Panc1 (cell line): ENCODE data around the gene CPSF2. TPM values are rescaled to one million over a fixed set of nuclear protein-coding genes. Genes with fewer than 3 reads are reported as not detected.

Source experiments
- ATAC-seq: fragments of 200-7000 bp; cut with Tn5 transposase; 2 replicates; pipeline ENCODE4 v1.9.1; 2020; ENCODE audit warnings: mild to moderate bottlenecking, moderate library complexity
- BruUV-seq: library from RNA; stranded (reverse); fragments of 400-500 nt; replicated peaks from 2 replicates; lab custom pipeline; 2021; lab: Mats Ljungman, UMichigan
- CTCF ChIA-PET: fragments of 300-600 bp; sonication (Branson Sonifier 250); formaldehyde crosslinking; loops from one replicate; lab custom pipeline; 2022; ENCODE audit warnings: antibody characterized with exemption; lab: Charles Lee
- POLR2A ChIA-PET: fragments of 300-600 bp; sonication (Branson Sonifier 250); formaldehyde crosslinking; loops from one replicate; lab custom pipeline; 2022; ENCODE audit warnings: antibody characterized with exemption; lab: Charles Lee
- DNase-seq: peaks from one replicate; pipeline ENCODE4 v3.0.0-alpha.2; 2010; ENCODE audit warnings: low read depth, low spot score
- H3K27ac ChIP-seq: 2 replicates; pipeline ENCODE4 v1.5.1; 2011; ENCODE audit warnings: mild to moderate bottlenecking, low read length, inconsistent platforms
- H3K27me3 ChIP-seq: fragments of 200-500 bp; sonication (Bioruptor generic); 2 replicates; pipeline ENCODE4 v1.6.0; 2014; ENCODE audit warnings: low read length, inconsistent platforms; ENCODE audit not compliant: control insufficient read depth, insufficient read depth
- H3K36me3 ChIP-seq: fragments of 200-500 bp; sonication (Bioruptor generic); 2 replicates; pipeline ENCODE4 v1.5.1; 2014; ENCODE audit warnings: inconsistent platforms, mild to moderate bottlenecking, low read length, moderate library complexity; ENCODE audit not compliant: control insufficient read depth, insufficient read depth
- H3K4me1 ChIP-seq: 2 replicates; pipeline ENCODE4 v1.5.1; 2011; ENCODE audit warnings: inconsistent platforms, mild to moderate bottlenecking, low read length, moderate library complexity; ENCODE audit not compliant: control insufficient read depth, insufficient read depth
- H3K4me3 ChIP-seq, 2 experiments: 2 replicates each; pipeline ENCODE4 v1.5.1; 2011 to 2012; ENCODE audit warnings: low read depth in 2 of 2, low read length in 2 of 2, mild to moderate bottlenecking in 2 of 2, inconsistent platforms in 1 of 2, moderate library complexity in 1 of 2
- H3K9me3 ChIP-seq: fragments of 200-500 bp; sonication (Bioruptor generic); 2 replicates; pipeline ENCODE4 v1.5.1; 2014; ENCODE audit warnings: low read depth, mild to moderate bottlenecking, inconsistent platforms, low read length, moderate library complexity; ENCODE audit not compliant: control insufficient read depth, insufficient read depth
- CTCF ChIP-seq: fragments of 450-650 bp; IDR thresholded peaks from 2 replicates; pipeline ENCODE4 v1.5.1; 2017; ENCODE audit warnings: mild to moderate bottlenecking
- POLR2AphosphoS5 ChIP-seq: IDR thresholded peaks from 2 replicates; pipeline ENCODE4 v1.6.1; 2012; ENCODE audit warnings: mild to moderate bottlenecking, low read depth, low read length, moderate library complexity
- REST ChIP-seq, 2 experiments: IDR thresholded peaks; 2 replicates each; pipeline ENCODE4 v1.6.1; 2011 to 2012; ENCODE audit warnings: low read depth in 2 of 2, control low read depth in 1 of 2, low read length in 1 of 2, mild to moderate bottlenecking in 1 of 2, moderate library complexity in 1 of 2; ENCODE audit not compliant: insufficient read depth in 1 of 2
- SIN3A ChIP-seq: IDR thresholded peaks from 2 replicates; pipeline ENCODE4 v1.6.1; 2012; ENCODE audit warnings: low read depth, mild to moderate bottlenecking, low read length, moderate library complexity, borderline replicate concordance; ENCODE audit not compliant: insufficient read depth
- TCF7L2 ChIP-seq: IDR thresholded peaks from 2 replicates; pipeline ENCODE4 v1.6.1; 2011; ENCODE audit warnings: mild to moderate bottlenecking, low read depth, low read length, inconsistent platforms
- in situ Hi-C: cut with HindIII; loops from 2 replicates; pipeline ENCODE4 v1.10.0; 2016; ENCODE audit warnings: low sequenced_read_pairs, low pct_unique_long_range_greater_than_20kb
- intact Hi-C: fragments of 100-400 bp; cut with micrococcal nuclease; formaldehyde crosslinking; loops from one replicate; pipeline ENCODE4 v1.10.0; 2022; ENCODE audit not compliant: unreplicated experiment
- total RNA-seq: library from RNA; stranded (reverse); gene quantifications from one replicate; pipeline ENCODE4 v1.2.1, GENCODE V29; 2021; ENCODE audit not compliant: unreplicated experiment

Gene CPSF2
- total RNA-seq, 1 experiment from 2014 or later: 62.0 TPM

- ChIA-PET POLR2A (no interaction called here), CTCF (no interaction called here)
- no peak overlapping the region for H3K27ac ChIP-seq
- in situ Hi-C loops (no loop called here), intact Hi-C loops (no loop called here)
- H3K4me1 ChIP-seq: no peaks in the 10 kb centered on the region
- BruUV-seq: no TSS peak
- DNase-seq (no peak), ATAC-seq (no peak)
- H3K9me3 ChIP-seq: no peaks in the 10 kb centered on the region
- no peak for TF ChIP-seq TCF7L2
- no peak for TF ChIP-seq REST (IDR thresholded peaks at IDR 0.05; ENCODE audit: insufficient read depth in 1 of 2, low read depth in 2 of 2, low read length in 1 of 2)
- TF ChIP-seq CTCF: no peak
- H3K4me3 ChIP-seq: no peak overlapping the region
- H3K36me3 ChIP-seq: peaks cover 2% of the 10 kb centered on the region; the same call in 1 of the 2 replicates
- H3K27me3 ChIP-seq: no peaks in the 10 kb centered on the region
Measured at GRCh38 chr14:92109490-92109889, 12.3 kb upstream of the CPSF2 start.

- Histone ChIP-seq H3K27ac (peak overlapping the region; percentile 97), H3K4me3 (peak overlapping the region; percentile 81 to 94), H3K27me3 (no peaks in the 10 kb centered on the region), H3K36me3 (peaks cover 10% of the 10 kb centered on the region), H3K9me3 (no peaks in the 10 kb centered on the region), H3K4me1 (no peaks in the 10 kb centered on the region)
- CTCF ChIA-PET: interaction anchor here (0.6 kb wide), 1 partner anchor 14 kb away, joined by 4 read pairs; no protein-coding TSS in a partner anchor
- POLR2A ChIA-PET: interaction anchor here (0.6 to 0.8 kb wide), 2 partner anchors 8 to 189 kb away, joined by 4 to 14 read pairs; no protein-coding TSS in a partner anchor
- TF ChIP-seq CTCF: no peak
- no peak for TF ChIP-seq REST (IDR thresholded peaks at IDR 0.05; ENCODE audit: insufficient read depth in 1 of 2, low read depth in 2 of 2, low read length in 1 of 2)
- TF ChIP-seq SIN3A: no peak; the same call in 1 of the 2 replicates
- TF ChIP-seq POLR2AphosphoS5: no peak; the same call in 1 of the 2 replicates
- TF ChIP-seq TCF7L2: no peak
- DNase-seq (no peak), ATAC-seq (peak; percentile 32)
- intact Hi-C loops (no loop called here), in situ Hi-C loops (no loop called here)
- TSS peak; percentile 88 for BruUV-seq
Measured at GRCh38 chr14:92121207-92121669, 531 bp upstream of the CPSF2 start.
